Measurements from ENCODE around the gene ZCCHC24.

ZCCHC24 gene

DNA sequence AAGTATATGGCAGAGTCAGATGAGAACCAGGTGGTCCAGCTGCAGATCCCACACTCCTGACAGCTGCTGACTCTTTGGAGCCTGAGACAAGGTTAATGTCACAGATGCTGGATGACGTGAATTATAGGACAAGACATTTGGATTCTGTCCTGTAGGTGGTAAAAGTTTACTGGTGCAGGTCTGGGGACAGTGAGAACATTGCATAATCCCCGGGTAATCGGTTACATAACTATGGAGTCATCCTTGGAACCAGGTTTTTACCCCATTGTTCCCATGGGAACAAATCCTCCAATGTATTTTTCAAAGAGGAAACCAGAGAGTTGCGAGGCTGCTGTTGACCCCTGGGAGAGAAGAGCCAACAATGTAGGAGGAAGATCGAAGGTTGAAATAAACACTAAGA, 27.5 kb upstream of the ZCCHC24 start:
- H3K79me1 ChIP-seq (ENCODE audit: low read length) = no peaks in the 10 kb centered on the region
- H2BK120ac ChIP-seq (ENCODE audit: insufficient read depth, low read length, poor library complexity) = no peak overlapping the region
- H3K4me1 ChIP-seq (ENCODE audit: control insufficient read depth in 1 of 2, insufficient read depth in 2 of 2, low read length in 2 of 2) = no peaks in the 10 kb centered on the region
- H3K23ac ChIP-seq (ENCODE audit: low read length) = no peak overlapping the region
- H2BK5ac ChIP-seq (ENCODE audit: low read depth, low read length, poor library complexity) = no peak overlapping the region
- H3K18ac ChIP-seq (ENCODE audit: low read length) = no peak overlapping the region
- no peak overlapping the region for H4K8ac ChIP-seq (ENCODE audit: low read depth, low read length)
- H3K4ac ChIP-seq (ENCODE audit: low read depth, low read length) = no peak overlapping the region
- no peaks in the 10 kb centered on the region for H3K79me2 ChIP-seq (ENCODE audit: control insufficient read depth, insufficient read depth, low read length, poor library complexity)
- H3K9ac ChIP-seq (ENCODE audit: low read length) = no peak overlapping the region
- H3K14ac ChIP-seq (ENCODE audit: low read length) = no peak overlapping the region
- no peak overlapping the region for H2BK12ac ChIP-seq (ENCODE audit: low read length)
- H3K27me3 ChIP-seq (ENCODE audit: insufficient read depth, low read length) = no peaks in the 10 kb centered on the region
- no peak overlapping the region for H3K4me2 ChIP-seq (ENCODE audit: low read length)
- H2AK5ac ChIP-seq (ENCODE audit: low read length) = no peak overlapping the region
- H4K12ac ChIP-seq (ENCODE audit: low read depth, low read length) = no peak overlapping the region
- no peaks in the 10 kb centered on the region for H3K9me3 ChIP-seq (ENCODE audit: insufficient read depth, low read depth, low read length)
- no CpG with 5 or more reads among the region's 5 CpGs for WGBS (ENCODE audit: extremely low coverage, insufficient coverage, insufficient read length)
- no peak overlapping the region for H4K91ac ChIP-seq (ENCODE audit: low read depth, low read length)
- H2AFZ ChIP-seq (ENCODE audit: insufficient read depth, low read length, poor library complexity) = no peak overlapping the region
- no peaks in the 10 kb centered on the region for H3K36me3 ChIP-seq (ENCODE audit: control insufficient read depth in 1 of 2, insufficient read depth in 2 of 2, low read length in 2 of 2)
- no peak overlapping the region for H3K27ac ChIP-seq (ENCODE audit: low read depth, low read length)
- no peak overlapping the region for H3K4me3 ChIP-seq (ENCODE audit: low read depth, low read length)
- no peak for DNase-seq

DNA sequence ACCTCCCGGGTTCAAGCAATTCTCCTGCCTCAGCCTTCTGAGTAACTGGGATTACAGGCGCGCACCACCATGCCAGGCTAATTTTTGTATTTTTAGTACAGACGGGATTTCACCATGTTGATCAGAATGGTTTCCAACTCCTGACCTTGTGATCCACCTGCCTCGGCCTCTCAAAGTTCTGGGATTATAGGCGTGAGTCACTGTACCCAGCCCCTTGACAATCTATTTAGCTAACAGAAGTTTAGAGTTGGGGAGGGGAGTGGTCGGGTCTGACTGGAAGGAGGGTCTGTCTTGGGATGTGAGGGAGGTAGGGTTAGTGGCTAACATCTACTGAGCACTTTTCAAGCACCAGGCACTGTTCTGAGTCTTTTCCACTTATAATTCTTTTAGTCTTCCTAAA, 27.0 kb upstream of the ZCCHC24 start:
- no peaks in the 10 kb centered on the region for H3K79me1 ChIP-seq (ENCODE audit: low read length)
- no peak overlapping the region for H3K4me3 ChIP-seq (ENCODE audit: low read depth, low read length)
- H3K79me2 ChIP-seq (ENCODE audit: control insufficient read depth, insufficient read depth, low read length, poor library complexity) = no peaks in the 10 kb centered on the region
- H3K14ac ChIP-seq (ENCODE audit: low read length) = no peak overlapping the region
- H3K9me3 ChIP-seq (ENCODE audit: insufficient read depth, low read depth, low read length) = no peaks in the 10 kb centered on the region
- WGBS (ENCODE audit: extremely low coverage, insufficient coverage, insufficient read length) = no CpG with 5 or more reads among the region's 7 CpGs
- DNase-seq = no peak
- H3K4me1 ChIP-seq (ENCODE audit: control insufficient read depth in 1 of 2, insufficient read depth in 2 of 2, low read length in 2 of 2) = no peaks in the 10 kb centered on the region
- H3K18ac ChIP-seq (ENCODE audit: low read length) = no peak overlapping the region
- H4K12ac ChIP-seq (ENCODE audit: low read depth, low read length) = no peak overlapping the region
- no peak overlapping the region for H2BK5ac ChIP-seq (ENCODE audit: low read depth, low read length, poor library complexity)
- no peak overlapping the region for H4K91ac ChIP-seq (ENCODE audit: low read depth, low read length)
- no peak overlapping the region for H3K9ac ChIP-seq (ENCODE audit: low read length)
- no peaks in the 10 kb centered on the region for H3K27me3 ChIP-seq (ENCODE audit: insufficient read depth, low read length)
- no peaks in the 10 kb centered on the region for H3K36me3 ChIP-seq (ENCODE audit: control insufficient read depth in 1 of 2, insufficient read depth in 2 of 2, low read length in 2 of 2)
- no peak overlapping the region for H2AK5ac ChIP-seq (ENCODE audit: low read length)
- H3K4me2 ChIP-seq (ENCODE audit: low read length) = no peak overlapping the region
- no peak overlapping the region for H4K8ac ChIP-seq (ENCODE audit: low read depth, low read length)
- H3K27ac ChIP-seq (ENCODE audit: low read depth, low read length) = no peak overlapping the region
- no peak overlapping the region for H2AFZ ChIP-seq (ENCODE audit: insufficient read depth, low read length, poor library complexity)
- no peak overlapping the region for H3K23ac ChIP-seq (ENCODE audit: low read length)
- H2BK12ac ChIP-seq (ENCODE audit: low read length) = no peak overlapping the region
- no peak overlapping the region for H3K4ac ChIP-seq (ENCODE audit: low read depth, low read length)
- H2BK120ac ChIP-seq (ENCODE audit: insufficient read depth, low read length, poor library complexity) = no peak overlapping the region

GRCh38 chr10:79471776-79472175, 26.4 kb upstream of the ZCCHC24 start:
- no peaks in the 10 kb centered on the region for H3K79me2 ChIP-seq (ENCODE audit: control insufficient read depth, insufficient read depth, low read length, poor library complexity)
- no peak overlapping the region for H2AFZ ChIP-seq (ENCODE audit: insufficient read depth, low read length, poor library complexity)
- no peak overlapping the region for H2AK5ac ChIP-seq (ENCODE audit: low read length)
- DNase-seq = no peak
- no peak overlapping the region for H4K8ac ChIP-seq (ENCODE audit: low read depth, low read length)
- no peaks in the 10 kb centered on the region for H3K4me1 ChIP-seq (ENCODE audit: control insufficient read depth in 1 of 2, insufficient read depth in 2 of 2, low read length in 2 of 2)
- H4K91ac ChIP-seq (ENCODE audit: low read depth, low read length) = no peak overlapping the region
- no peak overlapping the region for H3K14ac ChIP-seq (ENCODE audit: low read length)
- no peak overlapping the region for H3K27ac ChIP-seq (ENCODE audit: low read depth, low read length)
- no peak overlapping the region for H2BK5ac ChIP-seq (ENCODE audit: low read depth, low read length, poor library complexity)
- H3K4ac ChIP-seq (ENCODE audit: low read depth, low read length) = no peak overlapping the region
- H2BK120ac ChIP-seq (ENCODE audit: insufficient read depth, low read length, poor library complexity) = no peak overlapping the region
- no peak overlapping the region for H4K12ac ChIP-seq (ENCODE audit: low read depth, low read length)
- no peaks in the 10 kb centered on the region for H3K36me3 ChIP-seq (ENCODE audit: control insufficient read depth in 1 of 2, insufficient read depth in 2 of 2, low read length in 2 of 2)
- no peak overlapping the region for H3K18ac ChIP-seq (ENCODE audit: low read length)
- no peak overlapping the region for H3K4me3 ChIP-seq (ENCODE audit: low read depth, low read length)
- no peaks in the 10 kb centered on the region for H3K79me1 ChIP-seq (ENCODE audit: low read length)
- WGBS (ENCODE audit: extremely low coverage, insufficient coverage, insufficient read length) = no CpG with 5 or more reads among the region's 4 CpGs
- H3K9ac ChIP-seq (ENCODE audit: low read length) = no peak overlapping the region
- no peak overlapping the region for H3K23ac ChIP-seq (ENCODE audit: low read length)
- no peak overlapping the region for H3K4me2 ChIP-seq (ENCODE audit: low read length)
- no peaks in the 10 kb centered on the region for H3K9me3 ChIP-seq (ENCODE audit: insufficient read depth, low read depth, low read length)
- H2BK12ac ChIP-seq (ENCODE audit: low read length) = no peak overlapping the region
- no peaks in the 10 kb centered on the region for H3K27me3 ChIP-seq (ENCODE audit: insufficient read depth, low read length)

GRCh38 chr10:79470096-79470495, 24.7 kb upstream of the ZCCHC24 start:
- no CpG with 5 or more reads among the region's 8 CpGs for WGBS (ENCODE audit: extremely low coverage, insufficient coverage, insufficient read length)
- Histone ChIP-seq H3K36me3 (ENCODE audit: control insufficient read depth in 1 of 2, insufficient read depth in 2 of 2, low read length in 2 of 2) (no peaks in the 10 kb centered on the region), H2BK120ac (ENCODE audit: insufficient read depth, low read length, poor library complexity) (no peak overlapping the region), H2AFZ (ENCODE audit: insufficient read depth, low read length, poor library complexity) (no peak overlapping the region), H3K14ac (ENCODE audit: low read length) (no peak overlapping the region), H3K79me2 (ENCODE audit: control insufficient read depth, insufficient read depth, low read length, poor library complexity) (no peaks in the 10 kb centered on the region), H2AK5ac (ENCODE audit: low read length) (no peak overlapping the region), H3K23ac (ENCODE audit: low read length) (no peak overlapping the region), H3K4ac (ENCODE audit: low read depth, low read length) (no peak overlapping the region), H4K8ac (ENCODE audit: low read depth, low read length) (no peak overlapping the region), H4K91ac (ENCODE audit: low read depth, low read length) (no peak overlapping the region), H4K12ac (ENCODE audit: low read depth, low read length) (no peak overlapping the region), H3K4me1 (ENCODE audit: control insufficient read depth in 1 of 2, insufficient read depth in 2 of 2, low read length in 2 of 2) (no peaks in the 10 kb centered on the region), H2BK5ac (ENCODE audit: low read depth, low read length, poor library complexity) (no peak overlapping the region), H3K4me2 (ENCODE audit: low read length) (no peak overlapping the region), H3K9me3 (ENCODE audit: insufficient read depth, low read depth, low read length) (no peaks in the 10 kb centered on the region), H3K4me3 (ENCODE audit: low read depth, low read length) (no peak overlapping the region), H3K9ac (ENCODE audit: low read length) (no peak overlapping the region), H2BK12ac (ENCODE audit: low read length) (no peak overlapping the region), H3K27ac (ENCODE audit: low read depth, low read length) (no peak overlapping the region), H3K79me1 (ENCODE audit: low read length) (no peaks in the 10 kb centered on the region), H3K27me3 (ENCODE audit: insufficient read depth, low read length) (no peaks in the 10 kb centered on the region), H3K18ac (ENCODE audit: low read length) (no peak overlapping the region)
- no peak for DNase-seq

Measured in trophoblast cell (in vitro differentiated cells and primary cell).